Stimulated activated CD4-positive, alpha-beta T cell treated with anti-CD3 and anti-CD28 coated beads, Interleukin-4, amount 100 ng/mL, for 4 hours (primary cell): ENCODE results near the gene ERCC6L.

Source experiments
- DNase-seq, 2 experiments: peaks; one replicate each; pipeline ENCODE4 v3.0.0-alpha.2; 2020

Gene ERCC6L

GRCh38 chrX:72165551-72165950 lies 73.3 kb downstream of the ERCC6L start:
- DNase-seq, result no peak

- DNase-seq, result no peak
Measured at GRCh38 chrX:72159769-72160168, 79.1 kb downstream of the ERCC6L start.

- DNase-seq, result no peak
Measured at GRCh38 chrX:72158773-72159172, 80.1 kb downstream of the ERCC6L start.
